GM10266 (cell line): ENCODE data around the gene KCNK5.

Experiments used
- DNase-seq: peaks from one replicate; pipeline ENCODE4 v3.0.0; 2012; ENCODE audit errors: extremely low spot score
- CTCF ChIP-seq: IDR thresholded peaks from 2 replicates; pipeline ENCODE4 v1.5.1; 2012; ENCODE audit warnings: mild to moderate bottlenecking, low read depth; ENCODE audit not compliant: control insufficient read depth, insufficient read depth; ENCODE audit errors: missing control alignments

KCNK5 gene

GRCh38 chr6:39210450-39210849 is 18.8 kb downstream of the KCNK5 start:
- no peak for TF ChIP-seq CTCF
- DNase-seq = no peak

GRCh38 chr6:39209911-39210310 is 19.4 kb downstream of the KCNK5 start:
- no peak for TF ChIP-seq CTCF
- no peak for DNase-seq

- TF ChIP-seq CTCF = no peak
- DNase-seq = no peak
Observed at GRCh38 chr6:39209360-39209811, 19.9 kb downstream of the KCNK5 start.

GRCh38 chr6:39208223-39208739 is 21.0 kb downstream of the KCNK5 start:
- DNase-seq = no peak
- TF ChIP-seq CTCF = no peak

- no peak for DNase-seq
- TF ChIP-seq CTCF = no peak
Observed at GRCh38 chr6:39207416-39208222, 21.7 kb downstream of the KCNK5 start.

GRCh38 chr6:39206250-39206721 is 23.0 kb downstream of the KCNK5 start:
- no peak for DNase-seq
- TF ChIP-seq CTCF = no peak

- TF ChIP-seq CTCF = no peak
- no peak for DNase-seq
Observed at GRCh38 chr6:39204646-39205244, 24.5 kb downstream of the KCNK5 start.
